Measurements from ENCODE around the gene ADAMTS19.
A peak's percentile ranks its signal among the peaks of the same experiment; 100 is the strongest.
"Not testable (repeated sequence)": the region's sequence is repeated elsewhere in the genome, so short reads cannot be mapped to it uniquely, and the experiment has no call there.

ADAMTS19 gene

DNA sequence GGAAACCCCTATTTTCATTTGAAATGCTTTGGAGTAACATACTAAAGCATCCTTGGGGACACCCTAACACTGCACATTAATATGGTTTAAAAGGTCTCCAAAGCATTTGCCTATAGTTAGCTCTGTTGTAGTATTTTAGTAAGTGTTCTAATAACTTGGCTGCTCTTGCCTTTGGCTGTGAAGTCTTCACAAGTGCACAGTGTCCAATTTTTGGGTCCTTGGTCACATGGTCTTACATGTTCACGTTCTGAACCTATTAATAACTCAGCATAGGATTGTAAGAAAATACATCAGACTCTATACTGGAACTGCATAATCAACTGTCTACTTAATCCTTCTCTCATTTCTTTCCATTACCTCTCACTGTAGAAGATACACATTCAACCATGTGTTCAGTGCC, 17.4 kb downstream of the ADAMTS19 start:
- no peak for DNase-seq (ENCODE audit: low read depth)

- no peak for DNase-seq (ENCODE audit: low read depth)
Observed at GRCh38 chr5:129481161-129481560, 21.1 kb downstream of the ADAMTS19 start.

DNA sequence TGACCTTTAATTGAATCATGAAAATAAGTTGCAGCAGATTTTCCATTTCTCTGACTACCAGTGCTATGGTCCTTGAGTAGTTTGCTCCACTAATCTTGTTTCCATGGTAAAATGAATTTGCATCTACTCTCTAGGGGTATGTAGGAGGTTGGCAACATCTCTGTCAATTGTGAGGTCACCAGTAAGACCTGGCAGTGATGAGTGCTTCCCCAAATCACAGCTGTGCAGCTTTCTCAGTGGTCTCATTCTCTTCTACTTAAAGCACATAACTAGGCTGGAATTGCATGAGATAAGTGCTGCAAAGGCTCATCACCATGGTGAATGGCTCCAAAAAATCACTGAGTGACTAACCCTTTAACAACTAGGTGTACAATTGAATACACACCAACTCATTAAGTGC, 36.3 kb downstream of the ADAMTS19 start:
- no peak for DNase-seq (ENCODE audit: low read depth)

GRCh38 chr5:129496864-129497595, 36.9 kb downstream of the ADAMTS19 start:
- DNase-seq (ENCODE audit: low read depth) = no peak

DNA sequence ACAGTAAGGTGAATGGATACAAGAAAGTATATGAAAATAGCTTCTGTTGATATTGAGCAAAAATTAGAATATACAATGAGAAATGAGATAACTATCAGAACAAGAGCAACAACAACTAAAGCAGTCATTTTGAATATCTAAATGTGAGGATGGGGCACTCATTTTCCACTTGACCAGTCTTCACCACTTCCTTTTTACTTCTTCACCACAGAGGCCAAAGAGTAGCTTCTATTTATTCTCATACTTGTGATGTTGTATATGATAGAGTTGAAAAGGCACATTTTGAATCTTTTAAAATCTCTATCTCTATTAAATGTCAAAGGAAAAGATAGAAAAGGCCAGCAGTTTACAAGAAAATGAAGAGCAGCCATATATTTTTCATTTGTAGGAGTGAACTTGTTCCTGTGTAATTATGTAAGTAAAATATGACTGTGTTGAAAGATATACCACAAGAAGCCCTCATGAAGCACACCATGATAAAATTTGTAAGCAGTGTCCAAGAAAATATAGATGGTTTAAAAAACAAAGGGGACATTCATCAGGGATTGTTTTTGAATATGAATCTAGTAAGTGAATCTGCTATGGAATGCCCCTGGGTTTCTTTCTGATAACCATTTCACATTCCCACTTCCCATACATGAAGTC, 39.2 kb downstream of the ADAMTS19 start:
- DNase-seq (ENCODE audit: low read depth) = no peak

- no peak for DNase-seq (ENCODE audit: low read depth)
Observed at GRCh38 chr5:129500101-129500500, 40.0 kb downstream of the ADAMTS19 start.

DNA sequence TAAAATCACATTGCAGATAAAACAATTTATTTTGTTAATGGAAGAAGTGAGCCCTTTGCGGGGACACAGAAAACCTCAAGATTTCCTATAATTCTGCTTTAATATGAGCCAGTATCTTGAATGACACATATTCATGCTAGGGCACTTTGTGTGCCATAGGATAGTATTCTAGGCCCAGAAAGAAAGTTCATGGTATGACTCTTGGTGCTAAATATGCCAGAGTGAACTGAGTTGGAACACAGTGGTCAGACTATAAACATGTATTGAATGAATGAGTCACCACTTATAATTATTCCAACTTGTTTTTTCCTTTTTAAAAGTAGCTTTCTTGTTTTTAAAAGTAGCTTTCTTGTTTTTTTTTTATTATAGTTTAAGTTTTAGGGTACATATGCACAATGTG, 46.0 kb downstream of the ADAMTS19 start:
- DNase-seq (ENCODE audit: low read depth) = peak; percentile 68

DNA sequence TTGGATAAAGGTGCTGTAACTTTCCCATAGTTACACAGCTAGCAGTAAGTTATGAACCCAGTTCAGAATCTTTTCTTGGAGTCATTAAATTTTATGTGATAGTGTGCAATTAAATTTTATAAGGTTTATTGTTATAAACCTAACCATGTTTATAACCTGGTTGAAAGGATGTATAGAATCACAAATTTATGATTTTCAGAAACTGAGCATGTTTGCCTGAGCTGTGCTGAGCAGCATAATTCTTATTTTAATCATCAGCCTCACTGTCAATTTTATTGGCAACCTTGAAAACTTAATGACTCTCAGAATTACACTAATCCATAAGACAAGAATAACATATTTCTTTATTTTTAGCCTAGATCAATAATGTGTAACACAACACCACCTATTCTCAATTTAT, 46.9 kb downstream of the ADAMTS19 start:
- DNase-seq (ENCODE audit: low read depth) = no peak

DNA sequence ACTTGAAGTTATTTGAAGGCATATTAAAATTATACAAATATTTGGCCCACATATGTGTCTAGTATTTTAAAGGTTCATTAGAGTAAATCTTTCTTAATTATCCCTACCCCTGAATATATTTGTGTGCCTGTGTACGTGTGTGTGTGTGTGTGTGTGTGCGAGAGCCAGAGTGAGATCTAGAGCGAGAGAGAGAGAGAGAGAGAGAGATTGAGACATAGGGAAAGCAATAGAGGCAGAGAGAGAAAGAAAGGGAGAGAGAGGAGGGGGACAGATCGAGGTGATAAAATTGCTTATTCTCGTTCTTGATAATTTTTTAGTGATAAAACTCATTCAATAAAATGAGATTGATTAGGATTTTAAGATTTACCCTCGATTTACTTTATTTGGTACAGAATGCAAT, 47.4 kb downstream of the ADAMTS19 start:
- no peak for DNase-seq (ENCODE audit: low read depth)

- DNase-seq (ENCODE audit: low read depth) = no peak
Observed at GRCh38 chr5:129508606-129509005, 48.5 kb downstream of the ADAMTS19 start.

- no peak for DNase-seq (ENCODE audit: low read depth)
Observed at GRCh38 chr5:129509363-129509975, 49.4 kb downstream of the ADAMTS19 start.

DNA sequence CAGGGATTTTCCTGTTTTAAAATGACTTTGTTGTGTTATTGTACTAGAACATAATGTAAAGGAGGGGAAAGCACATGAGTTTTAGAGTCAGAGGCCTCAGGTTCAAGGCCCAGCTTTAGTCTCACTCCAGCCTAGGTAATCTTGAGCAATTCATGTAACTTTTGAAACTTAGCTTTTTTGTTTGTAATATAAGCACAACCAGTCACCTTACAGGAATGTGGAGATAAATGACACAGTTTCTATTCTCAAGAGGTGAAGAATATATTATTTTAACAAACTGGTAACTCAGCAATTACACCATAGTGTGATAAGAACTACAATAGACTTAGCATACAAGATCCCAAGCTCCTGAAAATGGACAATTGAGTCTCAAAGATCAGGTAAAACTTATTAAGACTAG, 51.2 kb downstream of the ADAMTS19 start:
- no peak for DNase-seq (ENCODE audit: low read depth)

GRCh38 chr5:129541051-129541450, 81.0 kb downstream of the ADAMTS19 start:
- DNase-seq (ENCODE audit: low read depth) = no peak

DNA sequence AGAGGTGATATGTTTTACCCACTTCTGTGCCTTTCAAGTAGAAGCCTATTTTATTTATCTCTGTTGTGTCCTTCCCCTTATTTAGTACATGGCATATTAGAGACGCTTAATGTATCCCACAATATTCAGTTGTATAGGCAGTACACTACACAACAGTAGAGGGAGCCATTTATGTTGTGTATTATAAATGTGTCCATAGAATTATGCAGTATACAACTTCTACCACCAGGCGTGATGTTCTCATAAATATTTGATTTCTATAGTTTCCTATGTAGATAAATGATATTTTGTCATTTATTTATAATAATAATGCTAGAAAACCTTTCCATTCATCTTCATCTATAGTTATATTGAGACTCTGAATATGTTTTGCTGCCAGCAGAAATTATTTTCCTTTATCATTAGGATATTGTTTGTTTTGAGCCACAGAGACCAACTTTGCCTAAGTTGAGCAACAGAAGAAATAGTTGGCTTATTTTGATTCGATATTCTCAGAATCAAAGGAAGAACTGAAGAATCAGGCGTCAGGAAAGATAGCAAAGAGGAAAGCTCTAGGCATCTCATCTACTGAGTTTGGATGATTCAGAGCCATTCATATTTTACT, 81.7 kb downstream of the ADAMTS19 start:
- DNase-seq (ENCODE audit: low read depth) = peak; percentile 1

- no peak for DNase-seq (ENCODE audit: low read depth)
Observed at GRCh38 chr5:129547137-129547536, 87.0 kb downstream of the ADAMTS19 start.

- no peak for DNase-seq (ENCODE audit: low read depth)
Observed at GRCh38 chr5:129554134-129554904, 94.2 kb downstream of the ADAMTS19 start.

- no peak for DNase-seq (ENCODE audit: low read depth)
Observed at GRCh38 chr5:129563585-129563984, 103.5 kb downstream of the ADAMTS19 start.

DNA sequence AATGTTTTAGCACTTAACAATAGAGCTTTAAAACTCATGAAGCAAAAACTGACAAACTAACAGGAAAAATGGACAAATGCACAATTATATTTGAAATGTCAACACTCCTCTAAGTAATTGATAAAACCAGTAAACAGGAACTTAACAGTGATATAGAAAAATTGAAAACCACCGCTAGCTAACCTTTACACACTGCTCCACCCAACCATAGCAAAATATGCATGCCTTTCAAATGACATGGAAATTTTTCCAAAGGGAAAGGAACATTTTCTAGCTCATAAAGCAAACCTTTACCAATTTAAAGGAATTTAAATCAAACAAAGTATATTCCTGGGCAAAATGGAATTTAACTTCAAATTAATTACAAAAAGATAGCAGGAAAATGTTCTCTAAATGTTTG, 109.2 kb downstream of the ADAMTS19 start:
- no peak for DNase-seq (ENCODE audit: low read depth)

DNA sequence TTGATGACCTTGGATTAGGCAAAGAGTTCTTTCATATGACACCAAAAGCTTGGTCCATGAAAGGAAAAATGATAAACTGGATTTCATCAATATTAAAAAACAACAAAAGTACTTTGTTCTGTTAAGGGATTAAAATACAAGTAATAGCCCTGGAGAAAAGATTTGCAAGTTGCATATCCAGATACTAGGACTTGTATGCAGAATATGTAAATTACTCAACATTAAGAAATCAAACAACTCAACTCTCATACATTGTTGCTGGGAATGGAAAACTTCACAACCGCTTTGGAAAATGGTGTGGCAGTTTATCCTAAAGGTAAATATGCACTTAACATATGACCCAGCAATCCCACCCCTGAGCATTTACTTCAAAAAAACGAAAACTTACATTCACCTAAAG, 112.0 kb downstream of the ADAMTS19 start:
- no peak for DNase-seq (ENCODE audit: low read depth)

GRCh38 chr5:129584496-129584895, 124.4 kb downstream of the ADAMTS19 start:
- DNase-seq (ENCODE audit: low read depth) = not testable (repeated sequence)

DNA sequence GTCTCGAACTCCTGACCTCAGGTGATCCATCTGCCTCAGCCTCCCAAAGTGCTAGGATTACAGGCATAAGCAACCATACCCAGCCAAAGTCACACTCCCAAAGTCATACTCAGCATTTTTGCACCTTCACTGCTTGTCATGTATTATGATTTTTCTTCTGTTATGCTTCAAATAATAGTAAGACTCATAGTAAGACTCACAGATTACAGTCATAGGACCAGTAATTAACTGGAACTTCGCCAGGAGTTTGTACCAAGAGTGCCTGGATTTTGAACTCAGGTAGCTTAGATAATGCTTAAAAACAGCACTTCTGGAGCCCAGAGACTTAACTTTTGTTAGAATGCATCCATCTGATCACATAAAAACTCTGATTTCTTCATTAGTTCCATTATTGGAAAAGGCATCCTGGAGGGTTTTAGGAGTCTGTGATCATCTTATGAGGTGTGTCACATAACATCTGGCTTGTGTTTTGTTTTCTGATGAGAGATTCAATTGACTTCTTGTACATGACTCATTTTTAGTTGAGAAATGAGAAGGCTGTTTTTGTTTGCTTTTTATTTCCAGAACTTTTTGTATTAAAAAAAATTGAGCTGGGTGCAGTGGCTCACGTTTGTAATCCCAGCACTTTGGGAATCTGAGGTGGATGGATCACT, 131.5 kb downstream of the ADAMTS19 start:
- DNase-seq (ENCODE audit: low read depth) = peak; percentile 19

DNA sequence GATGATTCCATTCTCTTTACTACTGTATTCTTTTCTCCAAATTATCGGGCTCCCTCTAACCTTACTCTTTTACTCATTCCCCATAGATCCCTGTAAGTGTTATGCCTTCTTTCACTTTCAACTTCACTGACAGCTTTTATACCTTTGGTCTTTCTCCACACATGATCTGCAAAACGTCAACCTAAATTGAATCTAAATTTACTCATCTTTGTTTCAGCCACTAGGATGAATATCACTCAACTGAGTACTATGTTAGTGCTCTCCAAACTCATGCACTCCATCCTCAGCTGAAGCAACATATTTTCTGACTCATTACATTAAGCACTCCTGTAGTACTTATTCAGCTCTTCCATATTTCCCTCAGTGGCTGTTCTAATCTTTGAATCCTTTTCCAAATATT, 133.4 kb downstream of the ADAMTS19 start:
- DNase-seq (ENCODE audit: low read depth) = no peak

Data from fibroblast of gingiva (primary cell).